ENCODE measurements around the gene PLA2G4F. TPM values are rescaled to one million over a fixed set of nuclear protein-coding genes. Genes with fewer than 3 reads are reported as not detected.

PLA2G4F gene
- total RNA-seq, 1 experiment from 2014 or later, result 1.9 TPM

- ChIA-PET POLR2A (ENCODE audit: unreplicated experiment) (no interaction called here), CTCF (interaction anchor here (0.6 to 1.3 kb wide), 3 partner anchors 8 to 247 kb away, joined by 3 to 4 read pairs (median 4); no protein-coding TSS in a partner anchor)
- TF ChIP-seq CTCF (conservative IDR thresholded peaks at IDR 0.05) (no peak), EZH2 (IDR thresholded peaks at IDR 0.05; ENCODE audit: low read depth) (no peak)
- Histone ChIP-seq H3K9me3 (ENCODE audit: insufficient read depth, low read depth) (no peaks in the 10 kb centered on the region; the same call in 1 of the 2 replicates), H3F3A (ENCODE audit: insufficient read depth, low read depth) (0 out of 2 replicates have a peak, but pooled peaks cover 6% of the 10 kb centered on the region), H3K9me2 (ENCODE audit: insufficient read depth) (no peaks in the 10 kb centered on the region), H2AFZ (no peak overlapping the region), H3K4me3 (no peak overlapping the region), H3K27ac (no peak overlapping the region), H3K4me2 (no peak overlapping the region), H3K27me3 (ENCODE audit: insufficient read depth, low read depth) (no peaks in the 10 kb centered on the region), H3K36me3 (ENCODE audit: low read depth) (no peaks in the 10 kb centered on the region), H4K20me1 (ENCODE audit: insufficient read depth) (no peaks in the 10 kb centered on the region), H3K4me1 (replicated peaks; ENCODE audit: insufficient read depth) (no peaks in the 10 kb centered on the region), H3K79me2 (ENCODE audit: low read depth) (no peaks in the 10 kb centered on the region)
- intact Hi-C loops (cut with micrococcal nuclease; ENCODE audit: unreplicated experiment), result loop anchor here (10.0 kb wide), 2 partner anchors 516 to 1234 kb away; no protein-coding TSS in a partner anchor
- no peak for DNase-seq
- no TSS peak for BruUV-seq (replicated peaks)
Observed at GRCh38 chr15:42138411-42138810, 18.0 kb downstream of the PLA2G4F start.

- no peak overlapping the region for H2AFZ ChIP-seq
- CTCF ChIA-PET, result interaction anchor here (0.5 to 1.3 kb wide), 3 partner anchors 8 to 1196 kb away, joined by 3 to 4 read pairs (median 4); no protein-coding TSS in a partner anchor
- H3K27ac ChIP-seq, result no peak overlapping the region
- no peaks in the 10 kb centered on the region for H3K36me3 ChIP-seq (ENCODE audit: low read depth)
- H4K20me1 ChIP-seq (ENCODE audit: insufficient read depth), result no peaks in the 10 kb centered on the region
- 0 out of 2 replicates have a peak, but pooled peaks cover under 1% of the 10 kb centered on the region for H3K4me1 ChIP-seq (replicated peaks; ENCODE audit: insufficient read depth)
- H3K9me2 ChIP-seq (ENCODE audit: insufficient read depth), result no peaks in the 10 kb centered on the region
- TF ChIP-seq EZH2 (IDR thresholded peaks at IDR 0.05; ENCODE audit: low read depth) (no peak), CTCF (conservative IDR thresholded peaks at IDR 0.05) (peak; percentile 70)
- H3K4me2 ChIP-seq, result no peak overlapping the region
- DNase-seq, result no peak
- H3K79me2 ChIP-seq (ENCODE audit: low read depth), result no peaks in the 10 kb centered on the region
- H3F3A ChIP-seq (ENCODE audit: insufficient read depth, low read depth), result 0 out of 2 replicates have a peak, but pooled peaks cover 6% of the 10 kb centered on the region
- no peaks in the 10 kb centered on the region for H3K27me3 ChIP-seq (ENCODE audit: insufficient read depth, low read depth)
- POLR2A ChIA-PET (ENCODE audit: unreplicated experiment), result no interaction called here
- no peaks in the 10 kb centered on the region; the same call in 1 of the 2 replicates for H3K9me3 ChIP-seq (ENCODE audit: insufficient read depth, low read depth)
- intact Hi-C loops (cut with micrococcal nuclease; ENCODE audit: unreplicated experiment), result loop anchor here (10.0 kb wide), 2 partner anchors 517 to 1233 kb away; no protein-coding TSS in a partner anchor
- no peak overlapping the region for H3K4me3 ChIP-seq
- no TSS peak for BruUV-seq (replicated peaks)
Observed at GRCh38 chr15:42137461-42138261, 18.8 kb downstream of the PLA2G4F start.

- H3F3A ChIP-seq (ENCODE audit: insufficient read depth, low read depth), result 0 out of 2 replicates have a peak, but pooled peaks cover 6% of the 10 kb centered on the region
- H3K79me2 ChIP-seq (ENCODE audit: low read depth), result no peaks in the 10 kb centered on the region
- H3K9me2 ChIP-seq (ENCODE audit: insufficient read depth), result no peaks in the 10 kb centered on the region
- no peaks in the 10 kb centered on the region for H4K20me1 ChIP-seq (ENCODE audit: insufficient read depth)
- H2AFZ ChIP-seq, result no peak overlapping the region
- no peaks in the 10 kb centered on the region for H3K27me3 ChIP-seq (ENCODE audit: insufficient read depth, low read depth)
- DNase-seq, result no peak
- H3K36me3 ChIP-seq (ENCODE audit: low read depth), result no peaks in the 10 kb centered on the region
- no peak overlapping the region for H3K4me2 ChIP-seq
- POLR2A ChIA-PET (ENCODE audit: unreplicated experiment), result no interaction called here
- intact Hi-C loops (cut with micrococcal nuclease; ENCODE audit: unreplicated experiment), result loop anchor here (10.0 kb wide), 2 partner anchors 518 to 1232 kb away; no protein-coding TSS in a partner anchor
- no peak for TF ChIP-seq EZH2 (IDR thresholded peaks at IDR 0.05; ENCODE audit: low read depth)
- no peak for TF ChIP-seq CTCF (conservative IDR thresholded peaks at IDR 0.05)
- H3K4me3 ChIP-seq, result no peak overlapping the region
- no peaks in the 10 kb centered on the region; the same call in 1 of the 2 replicates for H3K9me3 ChIP-seq (ENCODE audit: insufficient read depth, low read depth)
- no TSS peak for BruUV-seq (replicated peaks)
- 0 out of 2 replicates have a peak, but pooled peaks cover 7% of the 10 kb centered on the region for H3K4me1 ChIP-seq (replicated peaks; ENCODE audit: insufficient read depth)
- H3K27ac ChIP-seq, result no peak overlapping the region
- CTCF ChIA-PET, result interaction anchor here (0.6 kb wide), 1 partner anchor 363 kb away, joined by 4 read pairs; no protein-coding TSS in a partner anchor
Observed at GRCh38 chr15:42136513-42136912, 19.9 kb downstream of the PLA2G4F start.

Measured in PC-9 (cell line).